Thyroid gland (tissue), 4 donors: ENCODE data around the gene PLEKHA6.

ENCODE experiments used
- CTCF ChIP-seq, 6 experiments: fragments of 200-600 bp in 3 of 6; fragments of 450-650 bp in 3 of 6; sonication (generic) in 3 of 6; IDR thresholded peaks; one replicate each; pipeline ENCODE4 v1.5.1; 2016 to 2019; ENCODE audit warnings: antibody characterized with exemption in 6 of 6, mild to moderate bottlenecking in 2 of 6, inconsistent platforms in 1 of 6, moderate library complexity in 1 of 6
- POLR2A ChIP-seq, 2 donors: fragments of 450-650 bp; IDR thresholded peaks; one replicate each; pipeline ENCODE4 v1.6.1; 2017; ENCODE audit warnings: antibody characterized with exemption in 2 of 2, mild to moderate bottlenecking in 2 of 2, moderate library complexity in 1 of 2

DNA sequence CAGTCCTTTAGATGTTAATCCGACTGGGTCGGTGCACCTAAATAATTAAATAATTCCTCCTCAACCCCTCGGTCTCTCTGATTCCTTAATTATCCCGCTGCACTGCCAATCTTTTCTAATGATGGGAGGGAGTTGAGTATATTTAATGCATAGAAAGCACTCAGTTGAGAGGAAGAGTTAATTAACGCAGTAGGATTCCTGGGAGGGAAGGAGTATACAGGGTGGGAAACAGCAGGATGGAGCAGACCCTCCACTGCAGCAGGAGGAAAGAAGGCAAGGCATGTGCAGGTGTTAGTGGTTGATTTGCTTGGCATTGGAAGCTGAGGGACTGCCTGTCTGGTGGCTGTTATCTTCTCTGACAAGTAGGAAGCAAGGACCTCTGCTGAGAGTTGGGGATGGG lies 183.7 kb downstream of the PLEKHA6 start:
- TF ChIP-seq POLR2A (IDR thresholded peaks at IDR 0.05) (no peak), CTCF (IDR thresholded peaks at IDR 0.05) (no peak)
